Fibroblast of mammary gland (primary cell): Measurements from ENCODE around the gene TMEM134.
A peak's percentile ranks its signal among the peaks of the same experiment; 100 is the strongest.
"Not testable (repeated sequence)": the region's sequence is repeated elsewhere in the genome, so short reads cannot be mapped to it uniquely, and the experiment has no call there.

Experiments used
- DNase-seq: peaks from one replicate; pipeline ENCODE4 v3.0.0-alpha.2; 2010; ENCODE audit warnings: low read depth
- H3K4me3 ChIP-seq: 2 replicates; pipeline ENCODE4 v1.5.1; 2011; ENCODE audit warnings: low read depth, mild to moderate bottlenecking, low read length, moderate library complexity; ENCODE audit not compliant: control insufficient read depth
- CTCF ChIP-seq: conservative IDR thresholded peaks from 2 replicates; pipeline ENCODE4 v1.5.1; 2011; ENCODE audit warnings: low read depth, low read length, inconsistent platforms; ENCODE audit not compliant: control insufficient read depth, insufficient read depth

The TMEM134 gene

GRCh38 chr11:67431346-67432249, 37.5 kb downstream of the TMEM134 start:
- H3K4me3 ChIP-seq = no peak overlapping the region
- no peak for TF ChIP-seq CTCF
- no peak for DNase-seq

GRCh38 chr11:67429722-67430121, 39.3 kb downstream of the TMEM134 start:
- no peak for DNase-seq
- peak overlapping the region; percentile 99 for H3K4me3 ChIP-seq
- no peak for TF ChIP-seq CTCF

- peak overlapping the region; percentile 99 for H3K4me3 ChIP-seq
- no peak for TF ChIP-seq CTCF
- peak; percentile 25 for DNase-seq
Measured at GRCh38 chr11:67429038-67429668, 39.9 kb downstream of the TMEM134 start.

GRCh38 chr11:67428052-67429001, 40.7 kb downstream of the TMEM134 start, which contains the start of gene RPS6KB2:
RPS6KB2 (plus strand) TSS chr11:67428494; CDS start chr11:67428546, 52 bp downstream.
- peak within 1 kb of the TSS; percentile 99 for H3K4me3 ChIP-seq
- TF ChIP-seq CTCF = no peak
- DNase-seq = peak; percentile 96

- DNase-seq = not testable (repeated sequence)
- H3K4me3 ChIP-seq = peak overlapping the region; percentile 99
Measured at GRCh38 chr11:67427364-67427859, 41.6 kb downstream of the TMEM134 start.

GRCh38 chr11:67423891-67424613, 45.0 kb downstream of the TMEM134 start:
- no peak overlapping the region for H3K4me3 ChIP-seq
- TF ChIP-seq CTCF = no peak
- no peak for DNase-seq
